Fibroblast of skin of back (primary cell): ENCODE measurements around the gene MCM5.
"Not testable (repeated sequence)": the region's sequence is repeated elsewhere in the genome, so short reads cannot be mapped to it uniquely, and the experiment has no call there.

Experiments
- DNase-seq: peaks from one replicate; pipeline ENCODE4 v3.0.0-alpha.2; 2013

The MCM5 gene

GRCh38 chr22:35379146-35379993 is 20.6 kb upstream of the MCM5 start:
- DNase-seq: no peak

- DNase-seq: no peak
Observed at GRCh38 chr22:35380013-35380412, 19.9 kb upstream of the MCM5 start.

GRCh38 chr22:35380537-35381423 is 19.2 kb upstream of the MCM5 start, which contains the start of gene HMOX1:
HMOX1 (plus strand) TSS chr22:35381096; CDS start chr22:35381174, 78 bp downstream.
- peak; percentile 88 for DNase-seq

- no peak for DNase-seq
Observed at GRCh38 chr22:35381424-35382009, 18.4 kb upstream of the MCM5 start.

- DNase-seq: no peak
Observed at GRCh38 chr22:35383679-35384071, 16.3 kb upstream of the MCM5 start.

- no peak for DNase-seq
Observed at GRCh38 chr22:35384527-35384926, 15.4 kb upstream of the MCM5 start.

GRCh38 chr22:35384975-35385588 is 14.9 kb upstream of the MCM5 start:
- DNase-seq: no peak

- no peak for DNase-seq
Observed at GRCh38 chr22:35386670-35387288, 13.2 kb upstream of the MCM5 start.

- DNase-seq: no peak
Observed at GRCh38 chr22:35390933-35391332, 9.0 kb upstream of the MCM5 start.

- DNase-seq: no peak
Observed at GRCh38 chr22:35392357-35392756, 7.6 kb upstream of the MCM5 start.

GRCh38 chr22:35393116-35394010 is 6.6 kb upstream of the MCM5 start:
- DNase-seq: no peak

GRCh38 chr22:35394011-35394312 is 6.0 kb upstream of the MCM5 start:
- DNase-seq: no peak

- no peak for DNase-seq
Observed at GRCh38 chr22:35394810-35395563, 5.0 kb upstream of the MCM5 start.

GRCh38 chr22:35396622-35397021 is 3.3 kb upstream of the MCM5 start:
- not testable (repeated sequence) for DNase-seq

- no peak for DNase-seq
Observed at GRCh38 chr22:35397095-35397904, 2.6 kb upstream of the MCM5 start.

GRCh38 chr22:35398591-35398973 is 1.4 kb upstream of the MCM5 start:
- no peak for DNase-seq

- DNase-seq: no peak
Observed at GRCh38 chr22:35399114-35399677, 744 bp upstream of the MCM5 start.

GRCh38 chr22:35400501-35400790 is 506 bp downstream of the MCM5 start:
- DNase-seq: no peak

GRCh38 chr22:35401863-35402262 is 1.9 kb downstream of the MCM5 start:
- DNase-seq: no peak

GRCh38 chr22:35403356-35403755 is 3.4 kb downstream of the MCM5 start:
- DNase-seq: no peak
